H1 (cell line): Measurements from ENCODE around the gene VPS25. TPM values are rescaled to one million over a fixed set of nuclear protein-coding genes. Genes with fewer than 3 reads are reported as not detected.

Experiments
- CTCF ChIA-PET: fragments of 300-600 bp; sonication (Branson Sonifier 250); formaldehyde crosslinking; loops from one replicate; lab custom pipeline; 2021; ENCODE audit not compliant: partially characterized antibody; lab: Charles Lee
- POLR2A ChIA-PET: fragments of 300-600 bp; sonication (Branson Sonifier 250); formaldehyde crosslinking; loops from one replicate; lab custom pipeline; 2021; ENCODE audit warnings: inconsistent platforms; ENCODE audit not compliant: partially characterized antibody; lab: Charles Lee
- DNase-seq, 2 experiments: peaks; one replicate each; pipeline versions ENCODE4 v3.0.0 to v3.0.0-alpha.2; 2010 to 2022; ENCODE audit warnings: low spot score in 2 of 2, low read depth in 1 of 2, mixed read lengths in 1 of 2
- FAIRE-seq: peaks from 2 replicates; lab custom pipeline; 2011; peaks lifted over from hg19 to GRCh38; lab: Jason Lieb, UNC
- H2AFZ ChIP-seq: 2 replicates; pipeline ENCODE4 v1.8.1; 2012; ENCODE audit warnings: low read length, inconsistent platforms
- H2AK5ac ChIP-seq: 2 replicates; pipeline ENCODE4 v1.6.1; 2013; ENCODE audit warnings: low read depth, low read length
- H2BK120ac ChIP-seq: replicated peaks from 2 replicates; pipeline ENCODE3; 2013; ENCODE audit warnings: low read depth, low read length, inconsistent platforms
- H2BK12ac ChIP-seq: 2 replicates; pipeline ENCODE4 v1.6.1; 2013; ENCODE audit warnings: low read depth, low read length
- H2BK15ac ChIP-seq: 2 replicates; pipeline ENCODE4 v1.6.1; 2013; ENCODE audit warnings: low read length
- H2BK20ac ChIP-seq: 2 replicates; pipeline ENCODE4 v1.6.1; 2013; ENCODE audit warnings: low read length
- H2BK5ac ChIP-seq: 2 replicates; pipeline ENCODE4 v1.6.1; 2013; ENCODE audit warnings: low read depth, low read length
- H3K14ac ChIP-seq: 2 replicates; pipeline ENCODE4 v1.6.1; 2013; ENCODE audit warnings: inconsistent platforms; ENCODE audit not compliant: insufficient read length
- H3K18ac ChIP-seq: 2 replicates; pipeline ENCODE4 v1.6.1; 2013; ENCODE audit warnings: low read length; ENCODE audit errors: extremely low read depth
- H3K23ac ChIP-seq: 2 replicates; pipeline ENCODE4 v1.6.1; 2013; ENCODE audit warnings: inconsistent platforms; ENCODE audit not compliant: insufficient read length
- H3K23me2 ChIP-seq: 2 replicates; pipeline ENCODE4 v1.6.1; 2013; ENCODE audit warnings: low read depth, low read length
- H3K27ac ChIP-seq: 2 replicates; pipeline ENCODE4 v1.6.1; 2011; ENCODE audit warnings: low read depth, low read length, inconsistent platforms
- H3K27me3 ChIP-seq, 4 experiments: replicated peaks in 1 of 4; 1 replicate in 1 of 4; 2 replicates in 3 of 4; pipeline versions ENCODE4 v1.6.1 to v1.8.1; 2011 to 2013; ENCODE audit warnings: low read length in 3 of 4, mild to moderate bottlenecking in 3 of 4, inconsistent platforms in 2 of 4, mixed read lengths in 2 of 4, moderate library complexity in 1 of 4; ENCODE audit not compliant: control insufficient read depth in 3 of 4, insufficient read depth in 3 of 4; ENCODE audit errors: extremely low read depth in 1 of 4
- H3K36me3 ChIP-seq, 4 experiments: 2 replicates each; pipeline versions ENCODE4 v1.6.1 to v1.8.1; 2011 to 2013; ENCODE audit warnings: mild to moderate bottlenecking in 4 of 4, low read length in 3 of 4, moderate library complexity in 2 of 4, control low read depth in 1 of 4, inconsistent platforms in 1 of 4; ENCODE audit not compliant: insufficient read depth in 4 of 4, control insufficient read depth in 2 of 4
- H3K4ac ChIP-seq: replicated peaks from 2 replicates; pipeline ENCODE3; 2013; ENCODE audit warnings: low read length, low read depth, mixed read lengths, inconsistent platforms; ENCODE audit not compliant: insufficient read length
- H3K4me1 ChIP-seq, 4 experiments: replicated peaks in 1 of 4; 1 replicate in 1 of 4; 2 replicates in 3 of 4; pipeline versions ENCODE4 v1.6.1 to v1.8.1; 2011 to 2013; ENCODE audit warnings: low read length in 3 of 4, inconsistent platforms in 2 of 4, mixed read lengths in 1 of 4; ENCODE audit not compliant: insufficient read depth in 4 of 4, control insufficient read depth in 3 of 4
- H3K4me2 ChIP-seq, 2 experiments: 2 replicates each; pipeline versions ENCODE4 v1.6.1 to v1.8.1; 2011 to 2013; ENCODE audit warnings: low read depth in 2 of 2, low read length in 2 of 2, control low read depth in 1 of 2, inconsistent platforms in 1 of 2, mild to moderate bottlenecking in 1 of 2; ENCODE audit not compliant: insufficient read depth in 1 of 2
- H3K4me3 ChIP-seq, 4 experiments: fragments of 200-600, 300-600 bp in 1 of 4; sonication (generic), shearing (Covaris generic), sonication (Bioruptor Twin) in 1 of 4; 2 replicates each; pipeline versions ENCODE4 v1.5.1 to v1.8.1; 2011 to 2016; ENCODE audit warnings: low read length in 4 of 4, low read depth in 3 of 4, control low read depth in 2 of 4, inconsistent platforms in 2 of 4, mild to moderate bottlenecking in 2 of 4, mixed read lengths in 1 of 4, moderate library complexity in 1 of 4; ENCODE audit not compliant: insufficient read depth in 2 of 4; ENCODE audit errors: extremely low read depth in 1 of 4
- H3K56ac ChIP-seq: replicated peaks from 2 replicates; pipeline ENCODE3; 2013; ENCODE audit warnings: low read depth, mild to moderate bottlenecking, mixed read lengths, low read length, inconsistent platforms; ENCODE audit not compliant: insufficient read length
- H3K79me1 ChIP-seq: 2 replicates; pipeline ENCODE4 v1.6.1; 2013; ENCODE audit warnings: low read depth, low read length, control low read depth
- H3K79me2 ChIP-seq, 2 experiments: 2 replicates each; pipeline versions ENCODE4 v1.6.1 to v1.8.1; 2012 to 2013; ENCODE audit warnings: low read length in 2 of 2, mild to moderate bottlenecking in 2 of 2, inconsistent platforms in 1 of 2; ENCODE audit not compliant: insufficient read depth in 2 of 2, control insufficient read depth in 1 of 2
- H3K9ac ChIP-seq, 4 experiments: replicated peaks in 1 of 4; 1 replicate in 1 of 4; 2 replicates in 3 of 4; pipeline versions ENCODE4 v1.6.1 to v1.8.1; 2011 to 2013; ENCODE audit warnings: low read depth in 3 of 4, low read length in 3 of 4, control low read depth in 2 of 4, mild to moderate bottlenecking in 2 of 4, moderate library complexity in 2 of 4, inconsistent platforms in 1 of 4; ENCODE audit errors: extremely low read depth in 1 of 4
- H3K9me3 ChIP-seq, 2 experiments: 2 replicates each; pipeline versions ENCODE4 v1.6.1 to v1.8.1; 2012 to 2013; ENCODE audit warnings: mild to moderate bottlenecking in 2 of 2, moderate library complexity in 2 of 2, control low read depth in 1 of 2, inconsistent platforms in 1 of 2, low read depth in 1 of 2, low read length in 1 of 2, mixed read lengths in 1 of 2; ENCODE audit not compliant: insufficient read depth in 2 of 2
- H4K20me1 ChIP-seq, 2 experiments: replicated peaks in 1 of 2; 2 replicates each; pipeline versions ENCODE3 to v1.8.1; 2011 to 2013; ENCODE audit warnings: inconsistent platforms in 2 of 2, low read length in 2 of 2, mild to moderate bottlenecking in 1 of 2; ENCODE audit not compliant: insufficient read depth in 2 of 2, control insufficient read depth in 1 of 2
- H4K5ac ChIP-seq: 2 replicates; pipeline ENCODE4 v1.6.1; 2013; ENCODE audit warnings: low read length, low read depth, mixed read lengths, inconsistent platforms; ENCODE audit not compliant: insufficient read length
- H4K8ac ChIP-seq: 2 replicates; pipeline ENCODE4 v1.8.0; 2013; ENCODE audit warnings: mild to moderate bottlenecking, moderate library complexity, low read length, inconsistent platforms; ENCODE audit not compliant: insufficient read depth; ENCODE audit errors: extremely low read depth
- H4K91ac ChIP-seq: replicated peaks from 2 replicates; pipeline ENCODE3; 2013; ENCODE audit warnings: low read length, mixed read lengths, inconsistent platforms; ENCODE audit not compliant: insufficient read length
- EGR1 ChIP-seq: IDR thresholded peaks from 2 replicates; pipeline ENCODE4 v1.6.1; 2011; ENCODE audit warnings: low read depth, low read length, borderline replicate concordance
- KDM4A ChIP-seq: IDR thresholded peaks from one replicate; pipeline ENCODE4 v1.7.1; 2012; ENCODE audit warnings: low read depth, mild to moderate bottlenecking, moderate library complexity, low read length, inconsistent platforms; ENCODE audit not compliant: severe bottlenecking
- KDM5A ChIP-seq: fragments of 200-600 bp; IDR thresholded peaks from 2 replicates; pipeline ENCODE4 v1.7.1; 2012; ENCODE audit warnings: mild to moderate bottlenecking, low read length, inconsistent platforms, mixed read lengths
- POLR2A ChIP-seq, 2 experiments: IDR thresholded peaks; 1 replicate in 1 of 2; 2 replicates in 1 of 2; pipeline ENCODE4 v1.6.1; 2011; ENCODE audit warnings: low read depth in 2 of 2, low read length in 2 of 2, mild to moderate bottlenecking in 2 of 2; ENCODE audit errors: control extremely low read depth in 1 of 2
- POLR2AphosphoS5 ChIP-seq: IDR thresholded peaks from 2 replicates; pipeline ENCODE4 v1.6.1; 2011; ENCODE audit warnings: low read depth, low read length
- SIN3A ChIP-seq, 2 experiments: IDR thresholded peaks in 1 of 2; conservative IDR thresholded peaks in 1 of 2; 2 replicates each; pipeline ENCODE4 v1.6.1; 2011 to 2012; ENCODE audit warnings: low read length in 2 of 2, improper control_type of control experiment in 1 of 2, low read depth in 1 of 2, mild to moderate bottlenecking in 1 of 2
- SIX5 ChIP-seq: IDR thresholded peaks from 2 replicates; pipeline ENCODE4 v1.6.1; 2011; ENCODE audit warnings: mild to moderate bottlenecking, low read depth, low read length
- WGBS, 2 experiments: shearing (Covaris generic) in 1 of 2; methylation state at CpG; one replicate each; pipeline versions ENCODE4 v1.1.6 to v1.1.7; 2013 to 2015; ENCODE audit warnings: low lambda C conversion rate in 2 of 2, mixed read lengths in 2 of 2, inconsistent platforms in 1 of 2, low coverage in 1 of 2, missing lambda C conversion rate in 1 of 2; ENCODE audit not compliant: insufficient replicate concordance in 2 of 2, insufficient coverage in 1 of 2, insufficient read length in 1 of 2; ENCODE audit errors: extremely low coverage in 1 of 2, missing lambda C conversion rate in 1 of 2; 5-methylcytosine and 5-hydroxymethylcytosine counted together
- long read RNA-seq, 2 experiments: library from RNA in 1 of 2; library from capped mRNA in 1 of 2; stranded (forward); transcript quantifications; one replicate each; pipeline ENCODE4 v2.0.0, GENCODE V29; 2021; ENCODE audit warnings: inconsistent platforms in 1 of 2
- polyA minus RNA-seq, 3 experiments: library from RNA; depleted of rRNA, polyadenylated mRNA; stranded (reverse); fragments of >200 nt; gene quantifications; 1 replicate in 2 of 3; 2 replicates in 1 of 3; pipeline ENCODE4 v1.2.3, GENCODE V29; 2011
- polyA plus RNA-seq, 7 experiments: library from polyadenylated mRNA; depleted of rRNA in 3 of 7; stranded (reverse) in 5 of 7; unstranded in 2 of 7; fragments of >200 nt in 5 of 7; fragments of 200-250 nt in 2 of 7; gene quantifications; 1 replicate in 5 of 7; 2 replicates in 1 of 7; 4 replicates in 1 of 7; pipeline versions ENCODE4 v1.2.1 to v1.2.3, GENCODE V29; 2011 to 2013; ENCODE audit warnings: missing spikeins in 2 of 7, mixed read lengths in 2 of 7
- total RNA-seq: library from RNA; stranded (reverse); fragmentation: NEBNext Ultra II Directional; extraction: Animal tissue kit (Norgen Biotek cat#: 25700); gene quantifications from 2 replicates; pipeline ENCODE4 v1.2.1, GENCODE V29; 2021

VPS25 gene
- total RNA-seq (83.9 and 88.2 TPM in 2 replicates), polyA plus RNA-seq (2011; rRNA removed) (150 and 188 TPM in 2 replicates), polyA minus RNA-seq (2011; rRNA and poly(A)+ RNA removed) (91.1 and 95.6 TPM in 2 replicates)
- polyA plus RNA-seq (2011; cell fraction: cytosol; rRNA removed) = 162 TPM
- polyA plus RNA-seq (2011; cell fraction: nucleus; rRNA removed) = 115 TPM
- 82.0 to 129 TPM (median 116 TPM) in 4 replicates for polyA plus RNA-seq (2012, experiment 1 of 2)
- polyA plus RNA-seq (2012, experiment 2 of 2) = 170 TPM
- polyA plus RNA-seq (2013, experiment 1 of 2) = 73.5 TPM
- polyA plus RNA-seq (2013, experiment 2 of 2) = 76.5 TPM
- polyA minus RNA-seq (2011; cell fraction: cytosol; rRNA and poly(A)+ RNA removed) = 31.3 TPM
- 62.0 TPM for polyA minus RNA-seq (2011; cell fraction: nucleus; rRNA and poly(A)+ RNA removed)
- long read RNA-seq, experiment 1, transcript VPS25-201 (6 exons, 1,101 nt) = major isoform, 32 of 69 reads
- long read RNA-seq, experiment 1, transcript VPS25-205 (5 exons, 668 nt) = minor isoform, 18 of 69 reads
- long read RNA-seq, experiment 1, partial matches to known transcripts = 18 of 69 reads
- long read RNA-seq, experiment 1, other reads (novel, unspliced or antisense) = 1 of 69 reads
- long read RNA-seq, experiment 2, transcript VPS25-201 (6 exons, 1,101 nt) = major isoform, 216 of 221 reads
- long read RNA-seq, experiment 2, partial matches to known transcripts = 1 of 221 reads
- long read RNA-seq, experiment 2, other reads (novel, unspliced or antisense) = 3 of 221 reads

- Histone ChIP-seq H2BK15ac (no peak within 1 kb of the TSS), H3K9me3 (no peaks in the 10 kb centered on the region), H3K23ac (no peak within 1 kb of the TSS), H3K4me3 (peak within 1 kb of the TSS; percentile 80 to 94 (median 84)), H2AFZ (peak within 1 kb of the TSS; percentile 84), H2BK5ac (peak within 1 kb of the TSS; percentile 41; the same call in 1 of the 2 replicates), H3K56ac (peak within 1 kb of the TSS; percentile 56), H3K23me2 (peaks cover 5% of the 10 kb centered on the region; the same call in 1 of the 2 replicates), H3K18ac (no peak within 1 kb of the TSS), H3K27ac (peak within 1 kb of the TSS; percentile 79; the same call in 1 of the 2 replicates), H3K27me3 (no peaks in the 10 kb centered on the region), H3K14ac (no peak within 1 kb of the TSS), H3K9ac (peak within 1 kb of the TSS; percentile 69 to 92 (median 81)), H3K4me2 (peak within 1 kb of the TSS; percentile 68 to 94), H2BK12ac (no peak within 1 kb of the TSS), H2AK5ac (no peak within 1 kb of the TSS), H3K4ac (no peak within 1 kb of the TSS), H3K79me2 (no peaks in the 10 kb centered on the region), H3K36me3 (peaks cover 0 to 14% (median 7%) of the 10 kb centered on the region in 4 experiments; a peak in 5 of 8 replicates), H2BK120ac (no peak within 1 kb of the TSS), H4K8ac (peak within 1 kb of the TSS; percentile 99; the same call in 1 of the 2 replicates), H3K4me1 (no peaks in the 10 kb centered on the region), H4K5ac (peak within 1 kb of the TSS; percentile 74), H4K20me1 (no peaks in the 10 kb centered on the region), H4K91ac (peak within 1 kb of the TSS; percentile 20), H3K79me1 (0 out of 2 replicates have a peak, but pooled peaks cover 4% of the 10 kb centered on the region), H2BK20ac (no peak within 1 kb of the TSS)
- POLR2A ChIA-PET = interaction anchor here (0.7 to 2.4 kb wide), 16 partner anchors 9 to 220 kb away, joined by 3 to 15 read pairs (median 3); partner anchors contain the start of genes CNTD1, COA3 and HSD17B1
- 2% methylated on average over 36 of the region's 39 CpGs; no CpG with 5 or more reads in 1 of the 2 experiments for WGBS, 2 experiments
- CTCF ChIA-PET = interaction anchor here (0.5 to 3.5 kb wide), 9 partner anchors 11 to 216 kb away, joined by 3 to 30 read pairs (median 3); partner anchors contain the start of genes BECN1 and RAMP2
- peak in 1 of 2 experiments; percentile 83 for DNase-seq
- FAIRE-seq = no peak
- TF ChIP-seq POLR2AphosphoS5 (peak; percentile 97), KDM5A (peak; percentile 87), SIN3A (conservative IDR thresholded peaks at IDR 0.05 in 1 of 2, IDR thresholded peaks at IDR 0.05 in 1 of 2; ENCODE audit: low read depth in 1 of 2, low read length in 2 of 2) (peak; percentile 58 to 86; a peak in 2 of 4 replicates), POLR2A (IDR thresholded peaks at IDR 0.05; ENCODE audit: control extremely low read depth in 1 of 2, low read depth in 2 of 2, low read length in 2 of 2) (peak; percentile 72 to 97), KDM4A (peak; percentile 81), EGR1 (no peak; the same call in 1 of the 2 replicates), SIX5 (peak; percentile 34)
These were observed at the start of gene VPS25 for GRCh38 chr17:42773290-42774035. VPS25 (plus strand) TSS chr17:42773449; CDS start chr17:42773476, 27 bp downstream.
